GM19468 (cell line): ENCODE results near the gene XIST.
"Not testable (repeated sequence)": the region's sequence is repeated elsewhere in the genome, so short reads cannot be mapped to it uniquely, and the experiment has no call there.

Source experiments
- ATAC-seq: cut with Tn5 transposase; IDR thresholded peaks from one replicate; pipeline ENCODE4 v1.9.1; 2021; ENCODE audit warnings: mild to moderate bottlenecking, moderate library complexity, moderate number of reproducible peaks; ENCODE audit not compliant: unreplicated experiment; ENCODE audit errors: extremely low read depth

Gene XIST

GRCh38 chrX:73840120-73840924 lies 12.2 kb downstream of the XIST start:
- no peak for ATAC-seq

GRCh38 chrX:73839152-73839551 lies 13.4 kb downstream of the XIST start:
- no peak for ATAC-seq

- no peak for ATAC-seq
These were observed 14.4 kb downstream of the XIST start for GRCh38 chrX:73838123-73838522.

GRCh38 chrX:73836956-73837477 lies 15.5 kb downstream of the XIST start:
- ATAC-seq = no peak

GRCh38 chrX:73834219-73834618 lies 18.3 kb downstream of the XIST start:
- no peak for ATAC-seq

GRCh38 chrX:73832319-73832718 lies 20.2 kb downstream of the XIST start:
- ATAC-seq = no peak

GRCh38 chrX:73831500-73831899 lies 21.0 kb downstream of the XIST start:
- no peak for ATAC-seq

GRCh38 chrX:73830489-73831414 lies 21.8 kb downstream of the XIST start:
- ATAC-seq = no peak

- no peak for ATAC-seq
These were observed 22.5 kb downstream of the XIST start for GRCh38 chrX:73829890-73830466.

GRCh38 chrX:73828080-73828720 lies 24.3 kb downstream of the XIST start:
- no peak for ATAC-seq

GRCh38 chrX:73827406-73827805 lies 25.1 kb downstream of the XIST start:
- ATAC-seq = no peak

- ATAC-seq = no peak
These were observed 25.5 kb downstream of the XIST start for GRCh38 chrX:73826996-73827395.

- ATAC-seq = no peak
These were observed 26.9 kb downstream of the XIST start for GRCh38 chrX:73825569-73825968.

GRCh38 chrX:73823473-73824004 lies 29.0 kb downstream of the XIST start:
- no peak for ATAC-seq

GRCh38 chrX:73822775-73823174 lies 29.7 kb downstream of the XIST start:
- ATAC-seq = no peak

GRCh38 chrX:73821921-73822559 lies 30.5 kb downstream of the XIST start:
- ATAC-seq = no peak

- not testable (repeated sequence) for ATAC-seq
These were observed 32.5 kb downstream of the XIST start for GRCh38 chrX:73819864-73820558.

- no peak for ATAC-seq
These were observed 34.1 kb downstream of the XIST start for GRCh38 chrX:73818200-73819116.
